Sigmoid colon (tissue), 7 donors: ENCODE data around the gene BRINP1. TPM values are rescaled to one million over a fixed set of nuclear protein-coding genes. Genes with fewer than 3 reads are reported as not detected.

Experiments
- DNase-seq: peaks from one replicate; pipeline ENCODE4 v3.0.0-alpha.2; 2019
- H3K27ac ChIP-seq, 4 donors: fragments of 200-600 bp; sonication (generic); one replicate each; pipeline ENCODE4 v1.5.1; 2016 to 2019; ENCODE audit warnings: mild to moderate bottlenecking in 1 of 4
- H3K27me3 ChIP-seq, 3 donors: fragments of 200-600 bp; sonication (generic); one replicate each; pipeline ENCODE4 v1.5.1; 2019; ENCODE audit warnings: mild to moderate bottlenecking in 1 of 3
- H3K36me3 ChIP-seq, 4 donors: fragments of 200-600 bp; sonication (generic); one replicate each; pipeline ENCODE4 v1.5.1; 2016 to 2019
- H3K4me1 ChIP-seq, 4 donors: fragments of 200-600 bp; sonication (generic); one replicate each; pipeline ENCODE4 v1.5.1; 2017 to 2019
- H3K4me3 ChIP-seq, 4 donors: fragments of 200-600 bp; sonication (generic); one replicate each; pipeline ENCODE4 v1.5.1; 2017 to 2019; ENCODE audit warnings: mild to moderate bottlenecking in 2 of 4, moderate library complexity in 1 of 4
- H3K9me3 ChIP-seq, 4 donors: fragments of 200-600 bp in 3 of 4; sonication (generic) in 3 of 4; one replicate each; pipeline versions ENCODE4 v1.5.1 to v1.6.1; 2013 to 2019
- CTCF ChIP-seq, 4 experiments: fragments of 450-650 bp in 3 of 4; fragments of 200-600 bp in 1 of 4; IDR thresholded peaks; one replicate each; pipeline ENCODE4 v1.5.1; 2016 to 2019; ENCODE audit warnings: antibody characterized with exemption in 4 of 4, mild to moderate bottlenecking in 3 of 4, moderate library complexity in 2 of 4
- EP300 ChIP-seq, 4 donors: sonication (generic); formaldehyde crosslinking; IDR thresholded peaks; one replicate each; pipeline ENCODE4 v1.6.1; 2017; ENCODE audit warnings: antibody characterized with exemption in 4 of 4
- POLR2A ChIP-seq, 2 donors: fragments of 450-650 bp; IDR thresholded peaks; one replicate each; pipeline ENCODE4 v1.6.1; 2016; ENCODE audit warnings: antibody characterized with exemption in 2 of 2, mild to moderate bottlenecking in 2 of 2, moderate library complexity in 2 of 2
- POLR2AphosphoS5 ChIP-seq, 4 donors: sonication (generic); formaldehyde crosslinking; IDR thresholded peaks; one replicate each; pipeline ENCODE4 v1.6.1; 2017; ENCODE audit warnings: antibody characterized with exemption in 4 of 4
- WGBS, 2 donors: extraction: QIAGEN DNeasy Blood & Tissue Kit; methylation state at CpG; one replicate each; pipeline ENCODE4 v1.1.7; 2013; 5-methylcytosine and 5-hydroxymethylcytosine counted together
- intact Hi-C: fragments of 100-400 bp; cut with DNase I; formaldehyde crosslinking; loops from one replicate; pipeline ENCODE4 v1.15.1; 2023
- polyA plus RNA-seq, 3 donors: library from polyadenylated mRNA; stranded (reverse); fragments of 200-250 nt; gene quantifications; one replicate each; pipeline ENCODE4 v1.2.3, GENCODE V29; 2013
- total RNA-seq, 4 donors: library from RNA; depleted of rRNA; stranded (reverse); fragments of >200 nt; gene quantifications; one replicate each; pipeline ENCODE4 v1.1.0, GENCODE V29; 2016
- donor health status: healthy with polysubstance abuse.
- donor health status: Bipolar disorder and iron deficiency.
- donor health status: healthy.

BRINP1 gene
- total and polyA plus RNA-seq, 7 donors: 0.19 to 0.71 (median 0.27) TPM; not detected in 3

DNA sequence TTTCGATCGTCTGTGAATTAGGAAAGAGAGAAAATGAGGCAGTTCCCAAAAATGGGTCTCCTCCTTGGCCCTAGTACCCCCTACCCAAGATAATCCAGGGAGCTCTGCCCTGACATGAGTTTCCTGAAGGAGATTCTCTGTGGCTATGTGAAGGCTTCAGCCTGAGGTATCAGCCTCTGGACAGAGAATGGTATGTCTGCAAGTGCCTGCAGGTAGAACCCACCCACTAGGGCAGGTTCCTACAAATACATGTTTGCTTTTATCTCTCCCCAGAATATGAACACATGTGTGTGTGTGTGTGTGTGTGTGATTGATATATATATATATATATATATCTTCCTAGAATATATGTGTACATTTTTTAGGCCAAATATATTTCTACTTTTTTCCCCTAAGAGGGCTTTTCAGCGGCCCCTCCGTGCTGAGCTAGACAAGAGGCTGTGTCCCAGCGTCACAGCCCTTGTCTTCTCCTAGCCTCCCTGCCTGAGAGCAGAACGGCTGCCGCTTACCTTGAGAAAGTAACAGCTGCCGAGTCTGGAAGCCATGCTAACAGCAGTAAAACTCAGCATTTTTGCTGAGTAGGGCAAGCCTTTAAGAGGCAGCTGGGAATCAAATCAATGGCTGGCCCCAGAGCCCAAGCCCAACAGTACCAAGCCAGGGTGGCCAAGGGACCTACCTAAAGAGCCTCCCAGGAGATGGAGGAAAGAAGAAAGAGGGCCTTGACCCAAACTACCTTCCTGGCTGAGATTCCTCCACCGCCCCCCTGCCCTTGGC is 2.1 kb downstream of the BRINP1 start:
- intact Hi-C loops: no loop called here
- WGBS, 2 donors: 54 to 57% methylated on average over 9 of the region's 9 CpGs
- TF ChIP-seq POLR2A (IDR thresholded peaks at IDR 0.05): no peak
- TF ChIP-seq CTCF (IDR thresholded peaks at IDR 0.05): no peak
- TF ChIP-seq EP300 (IDR thresholded peaks at IDR 0.05): no peak
- TF ChIP-seq POLR2AphosphoS5 (IDR thresholded peaks at IDR 0.05): no peak

DNA sequence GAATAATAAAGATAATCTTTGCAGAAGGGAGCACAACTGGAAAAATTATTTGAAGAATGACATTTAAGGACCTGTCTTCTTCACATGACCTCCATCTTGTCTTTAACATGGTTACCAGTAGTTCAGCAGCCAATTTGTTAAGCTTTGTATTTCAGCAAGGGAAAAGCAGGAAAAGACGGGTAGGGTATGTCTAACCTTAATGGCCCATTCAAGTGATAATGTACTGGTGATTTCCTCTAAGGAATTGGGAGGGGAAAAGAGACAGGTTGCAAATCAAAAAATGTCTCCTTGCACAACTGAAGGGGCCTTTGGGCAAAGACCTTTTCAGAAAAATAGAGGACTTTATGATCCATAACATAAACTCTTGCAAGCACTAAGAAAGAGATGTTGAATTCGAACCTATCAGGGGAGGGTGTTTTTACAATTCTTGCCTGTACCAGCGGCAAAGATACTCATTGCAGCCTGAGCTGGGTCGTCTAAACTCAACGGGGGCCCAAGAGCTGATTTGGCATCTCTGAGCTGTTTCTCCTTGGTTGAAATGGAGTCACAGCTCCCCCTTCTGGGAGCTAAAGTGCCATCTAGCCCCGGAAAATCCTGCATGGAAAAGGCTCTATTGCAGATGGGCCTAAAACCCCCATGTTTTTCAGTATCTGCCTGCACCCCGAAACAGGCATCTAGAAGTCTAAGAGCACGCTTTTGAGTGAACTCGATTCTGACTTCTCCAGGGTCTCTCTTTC is 3.8 kb downstream of the BRINP1 start:
- no peak overlapping the region for H3K4me3 ChIP-seq
- H3K4me1 ChIP-seq: peaks cover 0 to 14% (median 11%) of the 10 kb centered on the region in 4 donors
- no peaks in the 10 kb centered on the region for H3K36me3 ChIP-seq
- H3K27me3 ChIP-seq: peaks cover 10 to 34% (median 26%) of the 10 kb centered on the region in 3 donors
- 11 to 13% methylated on average over 9 of the region's 9 CpGs for WGBS, 2 donors
- no peak overlapping the region for H3K27ac ChIP-seq
- intact Hi-C loops: no loop called here
- no peak for TF ChIP-seq EP300 (IDR thresholded peaks at IDR 0.05)
- peak in 1 of 4 experiments; percentile 35 for TF ChIP-seq CTCF (IDR thresholded peaks at IDR 0.05)
- DNase-seq: no peak
- H3K9me3 ChIP-seq: peaks cover 0 to 2% (median 0%) of the 10 kb centered on the region in 4 donors

More for the DNA sequence above, 2.1 kb downstream of the BRINP1 start:
- DNase-seq: no peak
- peaks cover 0 to 2% (median 0%) of the 10 kb centered on the region in 4 donors for H3K9me3 ChIP-seq
- H3K27me3 ChIP-seq: peaks cover 10 to 36% (median 26%) of the 10 kb centered on the region in 3 donors
- H3K27ac ChIP-seq: no peak overlapping the region
- H3K4me3 ChIP-seq: no peak overlapping the region
- H3K4me1 ChIP-seq: peaks cover 0 to 14% (median 11%) of the 10 kb centered on the region in 4 donors
- no peaks in the 10 kb centered on the region for H3K36me3 ChIP-seq

GRCh38 chr9:119360237-119360636 is 9.0 kb downstream of the BRINP1 start:
- Histone ChIP-seq H3K27ac (no peak overlapping the region), H3K36me3 (no peaks in the 10 kb centered on the region), H3K9me3 (no peaks in the 10 kb centered on the region), H3K4me3 (no peak overlapping the region), H3K27me3 (no peaks in the 10 kb centered on the region), H3K4me1 (no peaks in the 10 kb centered on the region)
- no peak for DNase-seq
- TF ChIP-seq CTCF (IDR thresholded peaks at IDR 0.05) (no peak), EP300 (IDR thresholded peaks at IDR 0.05) (no peak), POLR2AphosphoS5 (IDR thresholded peaks at IDR 0.05) (no peak), POLR2A (IDR thresholded peaks at IDR 0.05) (no peak)
- WGBS, 2 donors: 58 to 74% methylated on average over 5 of the region's 5 CpGs
- intact Hi-C loops: no loop called here

- TF ChIP-seq POLR2AphosphoS5 (IDR thresholded peaks at IDR 0.05) (no peak), POLR2A (IDR thresholded peaks at IDR 0.05) (no peak), CTCF (IDR thresholded peaks at IDR 0.05) (no peak), EP300 (IDR thresholded peaks at IDR 0.05) (no peak)
- no peak overlapping the region for H3K27ac ChIP-seq
- H3K27me3 ChIP-seq: no peaks in the 10 kb centered on the region
- WGBS, 2 donors: 27 to 31% methylated on average over 2 of the region's 2 CpGs
- no peak for DNase-seq
- H3K4me3 ChIP-seq: no peak overlapping the region
- no peaks in the 10 kb centered on the region for H3K4me1 ChIP-seq
- no peaks in the 10 kb centered on the region for H3K9me3 ChIP-seq
- H3K36me3 ChIP-seq: no peaks in the 10 kb centered on the region
- intact Hi-C loops: no loop called here
These were observed 11.7 kb downstream of the BRINP1 start for GRCh38 chr9:119357336-119358096.
